ENCODE measurements around the gene AOPEP. TPM values are rescaled to one million over a fixed set of nuclear protein-coding genes. Genes with fewer than 3 reads are reported as not detected.

The AOPEP gene
- total RNA-seq, 1 donor from 2014 or later: 175 TPM

GRCh38 chr9:94833802-94834201 is 107.3 kb downstream of the AOPEP start:
- TF ChIP-seq CTCF (IDR thresholded peaks at IDR 0.05; ENCODE audit: borderline replicate concordance): no peak
- Histone ChIP-seq H3K4me3 (no peak overlapping the region), H3K4me1 (no peaks in the 10 kb centered on the region), H3K9me3 (replicated peaks) (peaks cover 14% of the 10 kb centered on the region), H3K36me3 (no peaks in the 10 kb centered on the region), H3K27ac (replicated peaks) (no peak overlapping the region), H3K27me3 (ENCODE audit: low read depth) (no peaks in the 10 kb centered on the region)
- DNase-seq: no peak
- intact Hi-C loops (cut with micrococcal nuclease): no loop called here

GRCh38 chr9:94837404-94837803 is 110.9 kb downstream of the AOPEP start:
- no peak for DNase-seq
- no peak overlapping the region for H3K4me3 ChIP-seq
- no peaks in the 10 kb centered on the region for H3K4me1 ChIP-seq
- H3K27me3 ChIP-seq (ENCODE audit: low read depth): no peaks in the 10 kb centered on the region
- H3K9me3 ChIP-seq (replicated peaks): peaks cover 34% of the 10 kb centered on the region
- no peak overlapping the region for H3K27ac ChIP-seq (replicated peaks)
- intact Hi-C loops (cut with micrococcal nuclease): no loop called here
- no peaks in the 10 kb centered on the region for H3K36me3 ChIP-seq
- TF ChIP-seq CTCF (IDR thresholded peaks at IDR 0.05; ENCODE audit: borderline replicate concordance): no peak

- H3K36me3 ChIP-seq: no peaks in the 10 kb centered on the region
- H3K27me3 ChIP-seq (ENCODE audit: low read depth): no peaks in the 10 kb centered on the region
- intact Hi-C loops (cut with micrococcal nuclease): no loop called here
- H3K4me3 ChIP-seq: no peak overlapping the region
- H3K4me1 ChIP-seq: peaks cover 3% of the 10 kb centered on the region
- H3K27ac ChIP-seq (replicated peaks): no peak overlapping the region
- TF ChIP-seq CTCF (IDR thresholded peaks at IDR 0.05; ENCODE audit: borderline replicate concordance): no peak
- peaks cover 34% of the 10 kb centered on the region for H3K9me3 ChIP-seq (replicated peaks)
- no peak for DNase-seq
Observed at GRCh38 chr9:94839398-94839797, 112.9 kb downstream of the AOPEP start.

- H3K27ac ChIP-seq (replicated peaks): no peak overlapping the region
- no peak for TF ChIP-seq CTCF (IDR thresholded peaks at IDR 0.05; ENCODE audit: borderline replicate concordance)
- no peak overlapping the region for H3K4me3 ChIP-seq
- no peaks in the 10 kb centered on the region for H3K36me3 ChIP-seq
- H3K4me1 ChIP-seq: peaks cover 3% of the 10 kb centered on the region
- intact Hi-C loops (cut with micrococcal nuclease): no loop called here
- DNase-seq: no peak
- no peaks in the 10 kb centered on the region for H3K27me3 ChIP-seq (ENCODE audit: low read depth)
- peaks cover 34% of the 10 kb centered on the region for H3K9me3 ChIP-seq (replicated peaks)
Observed at GRCh38 chr9:94840738-94841137, 114.2 kb downstream of the AOPEP start.

- H3K27me3 ChIP-seq (ENCODE audit: low read depth): no peaks in the 10 kb centered on the region
- H3K4me1 ChIP-seq: peaks cover 13% of the 10 kb centered on the region
- no peak overlapping the region for H3K4me3 ChIP-seq
- no peak for DNase-seq
- peaks cover 21% of the 10 kb centered on the region for H3K9me3 ChIP-seq (replicated peaks)
- H3K27ac ChIP-seq (replicated peaks): no peak overlapping the region
- H3K36me3 ChIP-seq: no peaks in the 10 kb centered on the region
- no peak for TF ChIP-seq CTCF (IDR thresholded peaks at IDR 0.05; ENCODE audit: borderline replicate concordance)
- intact Hi-C loops (cut with micrococcal nuclease): no loop called here
Observed at GRCh38 chr9:94843134-94843533, 116.6 kb downstream of the AOPEP start.

GRCh38 chr9:94846739-94847138 is 120.2 kb downstream of the AOPEP start:
- no peak for TF ChIP-seq CTCF (IDR thresholded peaks at IDR 0.05; ENCODE audit: borderline replicate concordance)
- H3K36me3 ChIP-seq: no peaks in the 10 kb centered on the region
- no peaks in the 10 kb centered on the region for H3K9me3 ChIP-seq (replicated peaks)
- no peak overlapping the region for H3K27ac ChIP-seq (replicated peaks)
- intact Hi-C loops (cut with micrococcal nuclease): no loop called here
- H3K4me3 ChIP-seq: no peak overlapping the region
- DNase-seq: no peak
- peaks cover 13% of the 10 kb centered on the region for H3K4me1 ChIP-seq
- no peaks in the 10 kb centered on the region for H3K27me3 ChIP-seq (ENCODE audit: low read depth)
